ENCODE measurements around the gene RABL6.
"Not testable (repeated sequence)": the region's sequence is repeated elsewhere in the genome, so short reads cannot be mapped to it uniquely, and the experiment has no call there.

The RABL6 gene

GRCh38 chr9:136807281-136808074 lies at the start of gene RABL6:
Gene RABL6 (plus strand): TSS chr9:136807948. CDS start chr9:136808197, 249 bp downstream.
- peak; percentile 72 for DNase-seq

GRCh38 chr9:136759001-136759400 lies 48.7 kb upstream of the RABL6 start:
- DNase-seq = no peak

GRCh38 chr9:136759436-136760325 lies 48.1 kb upstream of the RABL6 start:
- no peak for DNase-seq

- no peak for DNase-seq
These were observed 47.3 kb upstream of the RABL6 start for GRCh38 chr9:136760424-136760823.

GRCh38 chr9:136760834-136761544 lies 46.8 kb upstream of the RABL6 start:
- peak; percentile 53 for DNase-seq

- no peak for DNase-seq
These were observed 46.2 kb upstream of the RABL6 start for GRCh38 chr9:136761545-136761981.

- no peak for DNase-seq
These were observed 45.5 kb upstream of the RABL6 start for GRCh38 chr9:136762221-136762691.

GRCh38 chr9:136762915-136763648 lies 44.7 kb upstream of the RABL6 start:
- peak; percentile 42 for DNase-seq

GRCh38 chr9:136763649-136764035 lies 44.1 kb upstream of the RABL6 start:
- DNase-seq = no peak

- peak; percentile 96 for DNase-seq
These were observed 43.4 kb upstream of the RABL6 start, which contains the start of gene LCN15 for GRCh38 chr9:136764301-136764891. Gene LCN15 (minus strand): TSS chr9:136764518. CDS start chr9:136764488, 30 bp downstream.

- DNase-seq = peak; percentile 19
These were observed 42.7 kb upstream of the RABL6 start for GRCh38 chr9:136765041-136765440.

- DNase-seq = not testable (repeated sequence)
These were observed 41.9 kb upstream of the RABL6 start for GRCh38 chr9:136765745-136766409.

GRCh38 chr9:136766410-136767120 lies 41.2 kb upstream of the RABL6 start:
- peak; percentile 86 for DNase-seq

- peak; percentile 55 for DNase-seq
These were observed 38.0 kb upstream of the RABL6 start for GRCh38 chr9:136769710-136770191.

GRCh38 chr9:136771907-136772415 lies 35.8 kb upstream of the RABL6 start:
- DNase-seq = no peak

- DNase-seq = no peak
These were observed 34.2 kb upstream of the RABL6 start for GRCh38 chr9:136773386-136774044.

- no peak for DNase-seq
These were observed 33.2 kb upstream of the RABL6 start for GRCh38 chr9:136774416-136775045.

- DNase-seq = no peak
These were observed 32.6 kb upstream of the RABL6 start for GRCh38 chr9:136775191-136775590.

GRCh38 chr9:136776947-136777346 lies 30.8 kb upstream of the RABL6 start:
- no peak for DNase-seq
